Nephron progenitor cell (in vitro differentiated cells): ENCODE results near the gene GALNT18.

ENCODE experiments used
- DNase-seq: peaks from one replicate; pipeline ENCODE4 v3.0.0; 2021
- H3K27ac Mint-ChIP-seq: 2 replicates; pipeline ENCODE4 v1.8.0; 2021; ENCODE audit warnings: mild to moderate bottlenecking, moderate library complexity, mixed read lengths
- H3K27me3 Mint-ChIP-seq: 2 replicates; pipeline ENCODE4 v1.8.0; 2021; ENCODE audit warnings: mild to moderate bottlenecking, low read depth, mixed read lengths; ENCODE audit not compliant: poor library complexity
- H3K36me3 Mint-ChIP-seq: 2 replicates; pipeline ENCODE4 v1.8.0; 2021; ENCODE audit warnings: low read depth, mixed read lengths
- H3K4me1 Mint-ChIP-seq: 2 replicates; pipeline ENCODE4 v1.8.0; 2021; ENCODE audit warnings: mixed read lengths
- H3K4me3 Mint-ChIP-seq: 2 replicates; pipeline ENCODE4 v1.8.0; 2021; ENCODE audit warnings: mild to moderate bottlenecking, moderate library complexity, mixed read lengths
- H3K9me3 Mint-ChIP-seq: 2 replicates; pipeline ENCODE4 v1.8.0; 2021; ENCODE audit warnings: mild to moderate bottlenecking, moderate library complexity, mixed read lengths
- CTCF ChIP-seq: fragments of 200-600 bp; sonication (generic); IDR thresholded peaks from 2 replicates; pipeline ENCODE4 v1.5.0; 2021; ENCODE audit warnings: antibody characterized with exemption

Gene GALNT18

GRCh38 chr11:11636671-11637070, 14.9 kb upstream of the GALNT18 start:
- Mint-ChIP-seq H3K27ac (no peak overlapping the region), H3K4me3 (no peak overlapping the region), H3K9me3 (peaks cover 13% of the 10 kb centered on the region), H3K27me3 (peaks cover 18% of the 10 kb centered on the region), H3K36me3 (no peaks in the 10 kb centered on the region), H3K4me1 (no peaks in the 10 kb centered on the region)
- TF ChIP-seq CTCF = no peak
- no peak for DNase-seq

- H3K4me1 Mint-ChIP-seq = no peaks in the 10 kb centered on the region
- H3K27ac Mint-ChIP-seq = no peak overlapping the region
Measured at GRCh38 chr11:11635443-11635842, 13.6 kb upstream of the GALNT18 start.

DNA sequence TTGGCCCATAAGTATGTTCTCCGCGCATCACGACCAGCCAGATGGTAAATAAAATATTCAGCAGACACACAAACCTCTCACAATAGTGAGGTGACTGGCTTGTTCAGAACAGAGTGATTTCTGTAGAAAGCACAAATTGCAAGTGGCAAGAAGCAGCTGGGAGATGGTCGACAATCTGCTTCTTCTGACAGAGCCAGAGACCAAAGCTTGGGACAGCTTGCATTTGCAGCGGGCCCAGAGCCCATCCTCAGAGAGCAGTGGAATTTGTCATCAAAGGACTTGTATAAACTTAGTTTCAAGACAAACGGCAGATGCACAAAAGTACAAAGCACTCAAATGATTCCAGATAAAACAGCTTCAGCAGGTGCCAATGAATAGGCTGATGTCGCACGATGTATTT, 7.6 kb upstream of the GALNT18 start:
- no peak overlapping the region for H3K27ac Mint-ChIP-seq
- peaks cover 13% of the 10 kb centered on the region for H3K9me3 Mint-ChIP-seq
- no peaks in the 10 kb centered on the region for H3K36me3 Mint-ChIP-seq
- peaks cover 28% of the 10 kb centered on the region for H3K27me3 Mint-ChIP-seq
- TF ChIP-seq CTCF = no peak
- no peak overlapping the region for H3K4me3 Mint-ChIP-seq
- DNase-seq = no peak
- H3K4me1 Mint-ChIP-seq = no peaks in the 10 kb centered on the region

More at GRCh38 chr11:11635443-11635842, 13.6 kb upstream of the GALNT18 start:
- Mint-ChIP-seq H3K9me3 (peaks cover 13% of the 10 kb centered on the region), H3K4me3 (no peak overlapping the region), H3K36me3 (no peaks in the 10 kb centered on the region), H3K27me3 (peaks cover 9% of the 10 kb centered on the region)
- no peak for TF ChIP-seq CTCF
- no peak for DNase-seq

DNA sequence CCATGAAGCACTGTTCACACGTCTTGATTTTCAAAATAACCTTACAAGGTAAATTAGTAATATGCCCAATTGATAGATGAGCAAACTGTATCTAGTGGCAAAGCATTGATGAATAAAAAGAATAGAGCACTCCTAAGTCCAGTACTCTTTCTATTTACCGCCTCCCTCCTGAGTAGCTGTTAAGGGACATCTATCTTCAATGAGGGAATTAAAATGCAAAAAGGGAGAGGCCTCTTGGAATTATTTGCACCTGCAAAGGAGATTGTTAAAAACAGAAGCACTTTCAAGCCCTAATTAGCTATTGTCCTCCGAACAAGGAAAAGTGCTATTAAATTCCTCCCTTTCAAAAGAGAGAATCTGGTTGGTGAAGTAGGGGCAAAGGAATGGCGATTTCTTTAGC, 6.8 kb upstream of the GALNT18 start:
- peaks cover 33% of the 10 kb centered on the region for H3K27me3 Mint-ChIP-seq
- H3K4me1 Mint-ChIP-seq = peaks cover 1% of the 10 kb centered on the region
- H3K27ac Mint-ChIP-seq = no peak overlapping the region
- H3K9me3 Mint-ChIP-seq = peaks cover 11% of the 10 kb centered on the region
- H3K36me3 Mint-ChIP-seq = no peaks in the 10 kb centered on the region
- H3K4me3 Mint-ChIP-seq = no peak overlapping the region
- no peak for DNase-seq
- TF ChIP-seq CTCF = no peak

GRCh38 chr11:11626128-11626527, 4.3 kb upstream of the GALNT18 start:
- TF ChIP-seq CTCF = no peak
- no peak for DNase-seq
- Mint-ChIP-seq H3K4me3 (no peak overlapping the region), H3K27ac (no peak overlapping the region), H3K36me3 (no peaks in the 10 kb centered on the region), H3K9me3 (no peaks in the 10 kb centered on the region), H3K4me1 (peaks cover 18% of the 10 kb centered on the region), H3K27me3 (peaks cover 46% of the 10 kb centered on the region)

DNA sequence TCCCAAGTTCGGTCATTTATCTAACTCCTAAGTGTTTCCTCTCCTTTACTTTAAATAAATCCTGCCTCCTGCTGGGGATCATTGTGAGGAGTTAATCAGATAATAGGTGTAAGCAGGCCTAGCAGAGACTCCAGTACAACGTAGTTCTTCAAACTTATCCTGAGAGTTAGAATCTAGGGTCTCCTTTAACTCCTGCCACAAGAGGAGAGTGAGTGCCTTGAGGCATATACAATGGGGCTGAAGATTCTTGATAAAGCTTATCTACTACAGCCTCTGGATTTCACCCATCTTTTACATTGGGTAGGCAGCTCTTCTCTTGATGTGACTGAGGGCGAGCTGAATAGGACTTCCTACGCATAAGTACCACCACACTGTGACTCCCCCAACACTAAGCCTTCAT, 3.1 kb upstream of the GALNT18 start:
- H3K27me3 Mint-ChIP-seq = peaks cover 55% of the 10 kb centered on the region
- H3K27ac Mint-ChIP-seq = no peak overlapping the region
- no peaks in the 10 kb centered on the region for H3K36me3 Mint-ChIP-seq
- no peak for TF ChIP-seq CTCF
- peaks cover 20% of the 10 kb centered on the region for H3K4me1 Mint-ChIP-seq
- DNase-seq = no peak
- H3K4me3 Mint-ChIP-seq = no peak overlapping the region
- H3K9me3 Mint-ChIP-seq = no peaks in the 10 kb centered on the region
